HG02938 (cell line): Measurements from ENCODE around the gene AMPD2.
"Not testable (repeated sequence)": the region's sequence is repeated elsewhere in the genome, so short reads cannot be mapped to it uniquely, and the experiment has no call there.

Experiments
- ATAC-seq: cut with Tn5 transposase; IDR thresholded peaks from one replicate; pipeline ENCODE4 v1.9.1; 2021; ENCODE audit warnings: mild to moderate bottlenecking, moderate library complexity; ENCODE audit not compliant: unreplicated experiment

The AMPD2 gene

DNA sequence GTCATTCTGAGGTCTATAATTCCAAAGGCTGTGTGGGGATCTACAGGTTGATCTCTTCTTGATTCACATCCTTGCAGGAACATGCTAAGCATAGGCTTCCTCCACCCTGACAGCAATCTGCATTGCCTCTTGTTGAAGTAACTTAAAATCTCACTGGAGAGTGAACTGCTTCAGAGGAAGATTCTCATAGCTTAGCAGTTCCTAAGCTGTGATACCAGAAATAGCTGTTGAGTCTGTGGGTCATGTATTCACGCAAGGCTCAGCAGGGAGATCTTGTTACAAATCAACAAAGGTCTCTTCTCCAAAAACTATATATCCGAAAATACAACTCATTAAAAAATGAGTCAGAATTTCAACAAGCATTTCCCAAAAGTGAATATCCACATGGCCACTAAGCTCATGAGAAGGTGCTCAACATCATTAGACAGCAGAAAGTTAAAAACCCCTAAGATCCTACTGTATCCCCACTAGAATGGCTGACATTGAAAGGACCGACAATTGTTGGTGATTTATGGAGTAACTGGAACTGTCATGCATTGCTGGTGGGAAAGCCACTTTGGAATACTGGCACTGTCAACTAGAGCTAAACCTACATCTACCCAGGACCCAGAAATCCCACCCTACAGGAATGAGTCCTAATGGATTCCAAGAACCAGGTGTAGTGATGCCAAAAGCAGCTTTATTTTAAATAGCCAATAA is 57.2 kb downstream of the AMPD2 start:
- ATAC-seq: not testable (repeated sequence)

- ATAC-seq: no peak
Observed at GRCh38 chr1:109677459-109677858, 57.8 kb downstream of the AMPD2 start.

DNA sequence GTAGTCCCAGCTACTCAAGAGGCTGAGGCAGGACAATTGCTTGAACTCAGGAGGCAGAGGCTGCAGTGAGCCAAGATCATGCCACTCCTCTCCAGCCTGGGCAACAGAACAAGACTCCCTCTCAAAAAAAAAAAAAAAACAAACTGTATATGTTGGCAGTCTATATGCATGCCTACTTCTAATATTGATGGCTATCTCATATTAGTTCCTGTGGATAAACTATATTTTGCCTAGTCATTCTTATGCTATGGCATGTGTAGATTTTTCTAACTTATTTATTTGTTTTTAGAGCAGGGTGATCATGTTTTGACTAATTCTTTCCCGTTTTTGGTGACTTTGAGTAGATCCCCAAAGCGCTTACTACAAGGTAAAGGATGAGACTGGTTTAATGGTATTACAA is 59.0 kb downstream of the AMPD2 start:
- not testable (repeated sequence) for ATAC-seq
